ENCODE measurements around the gene ARHGEF2. TPM values are rescaled to one million over a fixed set of nuclear protein-coding genes. Genes with fewer than 3 reads are reported as not detected.
A peak's percentile ranks its signal among the peaks of the same experiment; 100 is the strongest.

ARHGEF2 gene
- total RNA-seq, 1 donor from 2014 or later = 80.6 TPM

GRCh38 chr1:155897746-155898145 lies 80.6 kb downstream of the ARHGEF2 start:
- Mint-ChIP-seq H3K4me3 (no peak overlapping the region), H3K4me1 (ENCODE audit: unreplicated experiment) (peaks cover 4% of the 10 kb centered on the region), H3K27me3 (no peaks in the 10 kb centered on the region), H3K9me3 (no peaks in the 10 kb centered on the region), H3K36me3 (peaks cover 10% of the 10 kb centered on the region), H3K27ac (peak overlapping the region; percentile 8)
- no peak for TF ChIP-seq CTCF (conservative IDR thresholded peaks at IDR 0.05)
- no peak for DNase-seq (ENCODE audit: extremely low spot score, unreplicated experiment)

Small RNA genes lying within 50 kb of the gene (microRNA-seq; reads per million reads assigned to microRNA genes)
- gene MIR6738 = not detected

Other genes with a start within 250 kb of the ARHGEF2 start
- gene GON4L, start 121.3 kb downstream of the ARHGEF2 start, total RNA-seq (ENCODE audit: low replicate concordance) = 48.0 and 59.3 TPM in 2 replicates
- gene SYT11, start 119.0 kb downstream of the ARHGEF2 start, total RNA-seq (ENCODE audit: low replicate concordance) = 0.74 and 2.3 TPM in 2 replicates
- gene RIT1, start 67.2 kb downstream of the ARHGEF2 start, total RNA-seq (ENCODE audit: low replicate concordance) = 35.3 and 45.4 TPM in 2 replicates
- gene KHDC4, start 44.1 kb downstream of the ARHGEF2 start, total RNA-seq (ENCODE audit: low replicate concordance) = 42.5 and 57.8 TPM in 2 replicates
- not detected in 2 replicates for gene RXFP4, start 36.9 kb downstream of the ARHGEF2 start, total RNA-seq (ENCODE audit: low replicate concordance)
- gene SSR2, start 42.4 kb upstream of the ARHGEF2 start, total RNA-seq (ENCODE audit: low replicate concordance) = 223 and 248 TPM in 2 replicates
- 40.3 and 54.5 TPM in 2 replicates for gene UBQLN4, start 75.3 kb upstream of the ARHGEF2 start, total RNA-seq (ENCODE audit: low replicate concordance)
- 55.6 and 60.9 TPM in 2 replicates for gene LAMTOR2, start 76.2 kb upstream of the ARHGEF2 start, total RNA-seq (ENCODE audit: low replicate concordance)
- 97.9 and 294 TPM in 2 replicates for gene RAB25, start 82.6 kb upstream of the ARHGEF2 start, total RNA-seq (ENCODE audit: low replicate concordance)
- gene MEX3A, start 103.9 kb upstream of the ARHGEF2 start, total RNA-seq (ENCODE audit: low replicate concordance) = 31.0 and 61.9 TPM in 2 replicates
- gene LMNA, start 136.2 kb upstream of the ARHGEF2 start, total RNA-seq (ENCODE audit: low replicate concordance) = 141 and 400 TPM in 2 replicates
- gene SEMA4A, start 175.0 kb upstream of the ARHGEF2 start, total RNA-seq (ENCODE audit: low replicate concordance) = 7.1 and 12.9 TPM in 2 replicates
- gene SLC25A44, start 215.6 kb upstream of the ARHGEF2 start, total RNA-seq (ENCODE audit: low replicate concordance) = 18.6 and 21.8 TPM in 2 replicates
- gene PMF1, start 234.5 kb upstream of the ARHGEF2 start, total RNA-seq (ENCODE audit: low replicate concordance) = 56.1 and 62.0 TPM in 2 replicates